Neural progenitor cell (in vitro differentiated cells): ENCODE results near the gene ALDH1L1.

Experiments used
- EZH2 ChIP-seq: fragments of 200-600 bp; sonication (generic); IDR thresholded peaks from 2 replicates; pipeline ENCODE4 v1.6.1; 2017; ENCODE audit warnings: antibody characterized with exemption, mild to moderate bottlenecking, moderate library complexity
- EZH2phosphoT487 ChIP-seq: fragments of 200-600 bp; sonication (generic); IDR thresholded peaks from 2 replicates; pipeline ENCODE4 v1.6.1; 2017; ENCODE audit warnings: antibody characterized with exemption
- TF ChIP-seq, protein P1 (sequence below): fragments of 200-600 bp; sonication (generic); IDR thresholded peaks from 2 replicates; pipeline ENCODE4 v1.5.1; 2017; ENCODE audit warnings: antibody characterized with exemption, mild to moderate bottlenecking

DNA sequence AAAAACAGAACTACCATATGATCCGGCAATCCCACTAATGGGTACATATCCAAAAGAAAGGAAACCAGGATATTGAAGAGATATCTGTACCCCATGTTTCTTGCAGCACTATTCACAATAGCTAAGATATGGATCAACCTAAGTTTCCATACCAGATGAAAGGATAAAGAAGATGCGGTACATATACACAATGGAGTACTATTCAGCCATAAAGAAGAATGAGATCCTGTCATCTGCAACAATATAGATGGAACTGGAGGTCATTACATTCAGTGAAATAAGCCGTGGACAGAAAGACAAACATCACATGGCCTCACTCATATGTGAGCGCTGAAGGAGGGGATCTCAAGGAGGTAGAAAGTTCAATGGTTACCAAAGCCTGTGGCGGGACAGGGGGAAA is 99.4 kb downstream of the ALDH1L1 start:
- TF ChIP-seq EZH2 (no peak), EZH2phosphoT487 (no peak)
- TF ChIP-seq, protein P1, sequence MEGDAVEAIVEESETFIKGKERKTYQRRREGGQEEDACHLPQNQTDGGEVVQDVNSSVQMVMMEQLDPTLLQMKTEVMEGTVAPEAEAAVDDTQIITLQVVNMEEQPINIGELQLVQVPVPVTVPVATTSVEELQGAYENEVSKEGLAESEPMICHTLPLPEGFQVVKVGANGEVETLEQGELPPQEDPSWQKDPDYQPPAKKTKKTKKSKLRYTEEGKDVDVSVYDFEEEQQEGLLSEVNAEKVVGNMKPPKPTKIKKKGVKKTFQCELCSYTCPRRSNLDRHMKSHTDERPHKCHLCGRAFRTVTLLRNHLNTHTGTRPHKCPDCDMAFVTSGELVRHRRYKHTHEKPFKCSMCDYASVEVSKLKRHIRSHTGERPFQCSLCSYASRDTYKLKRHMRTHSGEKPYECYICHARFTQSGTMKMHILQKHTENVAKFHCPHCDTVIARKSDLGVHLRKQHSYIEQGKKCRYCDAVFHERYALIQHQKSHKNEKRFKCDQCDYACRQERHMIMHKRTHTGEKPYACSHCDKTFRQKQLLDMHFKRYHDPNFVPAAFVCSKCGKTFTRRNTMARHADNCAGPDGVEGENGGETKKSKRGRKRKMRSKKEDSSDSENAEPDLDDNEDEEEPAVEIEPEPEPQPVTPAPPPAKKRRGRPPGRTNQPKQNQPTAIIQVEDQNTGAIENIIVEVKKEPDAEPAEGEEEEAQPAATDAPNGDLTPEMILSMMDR = no peak
